GM11168 (cell line): ENCODE measurements around the gene ARRDC2.
"Not testable (repeated sequence)": the region's sequence is repeated elsewhere in the genome, so short reads cannot be mapped to it uniquely, and the experiment has no call there.

Source experiments
- in situ Hi-C: fragments of 300-500 bp; cut with MboI; formaldehyde crosslinking; loops from one replicate; pipeline ENCODE4 v1.12.0; 2022; ENCODE audit warnings: low sequenced_read_pairs; ENCODE audit not compliant: unreplicated experiment

Gene ARRDC2

GRCh38 chr19:18013210-18014111, 5.5 kb downstream of the ARRDC2 start:
- in situ Hi-C loops: no loop called here

DNA sequence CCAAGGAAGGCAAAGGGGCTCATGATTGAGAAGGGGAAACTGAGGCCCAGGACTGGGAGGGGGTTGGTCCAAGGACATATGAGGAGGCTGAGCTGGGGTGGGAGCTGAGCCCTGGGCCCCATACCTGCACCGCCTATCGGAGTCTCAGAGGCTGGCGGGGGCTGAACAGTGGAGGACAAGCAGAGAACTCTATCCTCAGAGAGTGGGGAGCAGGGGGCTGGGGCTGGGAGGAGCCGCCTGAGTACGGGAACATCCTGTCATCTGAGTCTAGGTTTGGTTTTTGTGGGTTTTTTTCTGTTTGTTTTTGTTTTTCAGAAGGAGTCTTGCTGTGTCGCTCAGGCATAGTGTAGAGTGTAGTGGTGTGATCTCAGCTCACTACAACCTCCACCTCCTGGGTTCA, 6.2 kb downstream of the ARRDC2 start:
- in situ Hi-C loops: no loop called here

GRCh38 chr19:18016209-18016910, 8.4 kb downstream of the ARRDC2 start:
- in situ Hi-C loops: no loop called here

DNA sequence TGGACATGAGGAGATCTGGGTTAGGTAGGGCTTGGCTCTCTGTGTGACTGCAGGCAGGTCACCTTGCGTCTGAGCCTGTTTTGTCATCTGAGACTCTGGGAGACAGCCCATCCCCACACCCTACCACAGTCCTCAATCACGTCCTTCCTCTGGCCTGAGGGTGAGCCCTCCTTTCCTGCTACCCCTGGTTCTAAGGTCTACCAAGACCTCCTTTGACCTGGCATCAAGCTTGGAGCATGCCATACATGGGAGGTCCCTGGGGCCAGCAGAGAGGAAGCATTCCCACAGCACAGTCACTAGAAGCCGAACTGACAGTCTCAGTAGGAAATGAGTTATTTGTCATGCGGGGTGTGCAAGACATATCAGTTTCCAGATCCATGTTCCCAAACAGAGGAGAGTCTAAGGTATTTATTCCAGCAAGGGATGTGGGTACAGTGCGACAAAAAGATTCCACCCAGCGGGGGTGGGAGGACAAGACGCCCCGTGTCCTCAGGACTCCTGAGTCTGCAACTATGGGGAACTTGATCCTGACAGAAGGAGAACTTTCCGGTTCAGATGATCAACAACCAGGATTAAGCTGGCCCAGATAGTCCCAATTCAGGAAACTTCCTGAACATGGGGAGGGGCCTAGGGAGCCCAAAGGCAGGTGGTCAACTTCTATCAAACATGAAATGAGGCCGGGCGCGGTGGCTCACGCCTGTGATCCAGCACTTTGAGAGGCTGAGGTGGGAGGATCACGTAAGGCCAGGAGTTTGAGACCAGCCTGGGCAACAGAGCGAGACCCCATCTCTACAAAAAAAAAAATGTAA, 9.5 kb downstream of the ARRDC2 start:
- in situ Hi-C loops: no loop called here

GRCh38 chr19:18020212-18021085, 12.5 kb downstream of the ARRDC2 start:
- in situ Hi-C loops: no loop called here

DNA sequence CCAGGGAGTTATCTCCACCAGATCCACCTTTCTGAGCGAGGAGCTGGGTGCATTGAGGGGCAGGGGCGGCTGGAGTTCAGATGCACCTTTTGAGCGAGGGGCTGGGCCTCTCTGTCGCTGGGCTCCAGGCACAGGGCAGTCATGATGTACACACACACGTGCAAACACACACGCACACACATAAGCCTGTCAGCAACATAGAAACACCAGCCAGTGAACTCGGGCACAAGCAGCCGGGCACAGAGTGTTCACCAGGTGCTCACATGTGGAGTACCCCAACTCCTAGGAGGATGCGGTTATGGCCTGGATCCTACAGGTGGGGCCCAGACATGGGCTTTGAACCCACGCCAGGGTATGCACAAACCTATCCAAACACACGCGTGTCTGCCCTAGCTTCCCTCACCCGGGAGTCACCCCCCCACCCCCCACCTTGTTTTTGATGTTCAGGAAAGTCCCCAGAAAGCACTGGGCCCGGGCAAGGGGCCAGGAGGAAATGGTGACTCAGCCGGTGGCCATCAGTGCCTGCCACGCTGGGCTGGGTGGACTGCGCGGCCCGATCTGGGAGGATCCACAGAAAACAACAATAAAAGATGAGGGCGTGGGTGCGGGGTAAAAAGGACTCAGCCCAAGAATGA, 13.3 kb downstream of the ARRDC2 start:
- in situ Hi-C loops: no loop called here

GRCh38 chr19:18023622-18024251, 15.8 kb downstream of the ARRDC2 start:
- in situ Hi-C loops: no loop called here

GRCh38 chr19:18027151-18027550, 19.2 kb downstream of the ARRDC2 start:
- in situ Hi-C loops: no loop called here

- in situ Hi-C loops: no loop called here
These were observed 21.8 kb downstream of the ARRDC2 start for GRCh38 chr19:18029617-18030338.

GRCh38 chr19:18031401-18031800, 23.4 kb downstream of the ARRDC2 start:
- in situ Hi-C loops: not testable (repeated sequence)

- in situ Hi-C loops: not testable (repeated sequence)
These were observed 24.1 kb downstream of the ARRDC2 start for GRCh38 chr19:18032102-18032501.

DNA sequence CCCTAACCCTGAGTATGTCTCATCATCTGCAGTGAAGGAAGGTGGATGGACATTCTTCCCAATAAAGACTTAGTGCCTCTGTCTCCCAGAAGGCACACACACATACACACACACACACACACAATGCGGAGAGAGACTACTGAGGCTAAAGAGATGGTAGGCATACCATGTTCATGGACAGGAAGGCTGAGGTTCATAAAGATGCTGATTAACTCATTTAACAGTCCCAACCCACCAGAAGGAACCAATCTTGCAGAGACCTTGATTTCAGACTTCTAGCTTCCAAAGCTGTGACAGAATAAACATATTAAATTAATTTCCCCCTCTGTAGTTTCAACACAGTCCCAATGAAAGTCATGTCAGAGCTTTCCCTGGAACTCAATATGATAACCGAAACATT, 33.1 kb downstream of the ARRDC2 start:
- in situ Hi-C loops: no loop called here

- in situ Hi-C loops: no loop called here
These were observed 35.7 kb downstream of the ARRDC2 start for GRCh38 chr19:18043676-18044075.

GRCh38 chr19:18044825-18045304, 36.9 kb downstream of the ARRDC2 start:
- in situ Hi-C loops: no loop called here

DNA sequence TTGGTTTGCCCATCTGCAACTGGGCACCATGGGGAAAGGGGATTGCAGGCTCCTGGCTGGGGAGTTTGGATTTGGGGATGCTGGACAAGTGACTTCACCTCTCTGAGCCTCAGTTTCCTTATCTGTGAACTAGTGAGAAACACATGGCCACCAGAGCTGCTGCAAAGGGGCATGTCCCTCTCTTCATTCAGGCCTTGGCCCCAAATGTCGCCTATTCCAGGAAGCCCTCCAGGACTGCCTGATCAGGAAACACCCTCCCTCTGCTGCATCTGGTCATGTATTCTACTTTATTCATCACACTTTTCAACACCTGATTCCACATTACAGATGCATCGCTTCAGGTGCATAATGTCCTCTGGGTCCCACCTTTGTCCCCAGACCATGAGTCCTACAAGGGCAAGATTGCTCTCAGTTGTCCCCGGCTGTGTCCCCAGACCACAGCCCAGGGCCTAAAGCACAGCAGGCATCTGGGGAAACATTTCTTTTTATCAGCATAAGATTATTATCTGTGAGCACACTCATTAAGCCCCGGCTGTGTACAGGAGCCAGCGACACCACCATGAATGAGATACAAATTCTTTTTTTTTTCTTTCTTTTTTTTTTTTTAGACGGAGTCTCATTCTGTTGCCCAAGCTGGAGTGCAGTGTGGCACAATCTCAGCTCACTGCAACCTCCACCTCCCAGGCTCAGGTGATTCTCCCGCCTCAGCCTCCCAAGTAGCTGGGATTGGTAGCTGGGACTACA, 37.5 kb downstream of the ARRDC2 start:
- in situ Hi-C loops: no loop called here

- in situ Hi-C loops: no loop called here
These were observed 38.2 kb downstream of the ARRDC2 start for GRCh38 chr19:18046059-18046718.

- in situ Hi-C loops: no loop called here
These were observed 41.4 kb downstream of the ARRDC2 start for GRCh38 chr19:18049385-18049784.
